PFSK-1 (cell line): ENCODE results near the gene BMP3.

ENCODE experiments used
- POLR2AphosphoS5 ChIP-seq: IDR thresholded peaks from 2 replicates; pipeline ENCODE4 v1.6.1; 2012; ENCODE audit warnings: low read depth, mild to moderate bottlenecking, control low read depth, low read length, moderate library complexity
- REST ChIP-seq, 2 experiments: IDR thresholded peaks; 2 replicates each; pipeline versions ENCODE4 v1.6.1 to v1.8.0; 2011 to 2012; ENCODE audit warnings: low read depth in 2 of 2, low read length in 2 of 2, control low read depth in 1 of 2, inconsistent platforms in 1 of 2, mild to moderate bottlenecking in 1 of 2, moderate library complexity in 1 of 2; ENCODE audit not compliant: insufficient read depth in 1 of 2
- SIN3A ChIP-seq: IDR thresholded peaks from 2 replicates; pipeline ENCODE4 v1.6.1; 2012; ENCODE audit warnings: mild to moderate bottlenecking, low read length, moderate library complexity, borderline replicate concordance; ENCODE audit not compliant: insufficient read depth
- TAF1 ChIP-seq: IDR thresholded peaks from 2 replicates; pipeline ENCODE4 v1.6.1; 2012; ENCODE audit warnings: low read length, control low read depth, borderline replicate concordance; ENCODE audit not compliant: insufficient read depth

- no peak for TF ChIP-seq POLR2AphosphoS5
- no peak for TF ChIP-seq REST (IDR thresholded peaks at IDR 0.05; ENCODE audit: insufficient read depth in 1 of 2, low read depth in 2 of 2, low read length in 2 of 2)
- TF ChIP-seq SIN3A = no peak
- TF ChIP-seq TAF1 = no peak
These were observed 26.9 kb upstream of the BMP3 start for GRCh38 chr4:81003597-81004111.
